Caco-2 (cell line): Measurements from ENCODE around the gene TMEM43. TPM values are rescaled to one million over a fixed set of nuclear protein-coding genes. Genes with fewer than 3 reads are reported as not detected.

ENCODE experiments used
- BruUV-seq: library from RNA; stranded (reverse); fragments of 400-500 nt; replicated peaks from 2 replicates; lab custom pipeline; 2021; lab: Mats Ljungman, UMichigan
- CTCF ChIA-PET: fragments of 300-600 bp; sonication (Branson Sonifier 250); formaldehyde crosslinking; loops from one replicate; lab custom pipeline; 2022; ENCODE audit warnings: antibody characterized with exemption; lab: Charles Lee
- POLR2A ChIA-PET: fragments of 300-600 bp; sonication (Branson Sonifier 250); formaldehyde crosslinking; loops from one replicate; lab custom pipeline; 2022; ENCODE audit warnings: antibody characterized with exemption; lab: Charles Lee
- DNase-seq, 2 experiments: peaks; one replicate each; pipeline versions ENCODE4 v3.0.0 to v3.0.0-alpha.2; 2020 to 2022
- H3K27me3 ChIP-seq: replicated peaks from 2 replicates; pipeline ENCODE4 v1.6.0; 2011; ENCODE audit warnings: low read length; ENCODE audit not compliant: control insufficient read depth, insufficient read depth
- H3K36me3 ChIP-seq: 2 replicates; pipeline ENCODE4 v1.5.1; 2011; ENCODE audit warnings: low read length; ENCODE audit not compliant: control insufficient read depth, insufficient read depth
- H3K4me1 ChIP-seq: fragments of 250-450 bp; sonication (Bioruptor Pico); 2 replicates; pipeline ENCODE4 v1.5.1; 2020; ENCODE audit warnings: mild to moderate bottlenecking
- H3K4me3 ChIP-seq: 2 replicates; pipeline ENCODE4 v1.5.1; 2011; ENCODE audit warnings: low read depth, mild to moderate bottlenecking, control low read depth, low read length
- H3K9me3 ChIP-seq: fragments of 250-450 bp; sonication (Bioruptor Pico); 2 replicates; pipeline ENCODE4 v1.5.1; 2020; ENCODE audit warnings: mild to moderate bottlenecking, moderate library complexity
- H3K27ac Mint-ChIP-seq: one replicate; pipeline ENCODE4 v1.8.0; 2022; ENCODE audit warnings: mixed read lengths; ENCODE audit not compliant: unreplicated experiment
- H3K27me3 Mint-ChIP-seq: one replicate; pipeline ENCODE4 v1.8.0; 2022; ENCODE audit warnings: mixed read lengths; ENCODE audit not compliant: insufficient read depth, unreplicated experiment
- H3K36me3 Mint-ChIP-seq: one replicate; pipeline ENCODE4 v1.8.0; 2022; ENCODE audit warnings: mild to moderate bottlenecking, mixed read lengths; ENCODE audit not compliant: insufficient read depth, unreplicated experiment
- H3K4me1 Mint-ChIP-seq: one replicate; pipeline ENCODE4 v1.8.0; 2022; ENCODE audit warnings: low read depth, mixed read lengths; ENCODE audit not compliant: unreplicated experiment
- H3K4me3 Mint-ChIP-seq: one replicate; pipeline ENCODE4 v1.8.0; 2022; ENCODE audit warnings: mild to moderate bottlenecking, moderate library complexity, mixed read lengths; ENCODE audit not compliant: unreplicated experiment
- H3K9me3 Mint-ChIP-seq: one replicate; pipeline ENCODE4 v1.8.0; 2022; ENCODE audit warnings: mixed read lengths; ENCODE audit not compliant: unreplicated experiment
- intact Hi-C: fragments of 100-400 bp; cut with micrococcal nuclease; formaldehyde crosslinking; loops from one replicate; pipeline ENCODE4 v1.10.0; 2022; ENCODE audit not compliant: unreplicated experiment
- total RNA-seq: library from RNA; stranded (reverse); gene quantifications from 2 replicates; pipeline ENCODE4 v1.2.3, GENCODE V29; 2022
- TF ChIP-seq, protein P1 (sequence below), 2 experiments: fragments of 200-600 bp in 1 of 2; IDR thresholded peaks; 1 replicate in 1 of 2; 2 replicates in 1 of 2; pipeline versions ENCODE4 v1.5.1 to v1.8.0; 2011 to 2022; ENCODE audit warnings: antibody characterized with exemption in 1 of 2, control low read depth in 1 of 2, inconsistent platforms in 1 of 2, low read depth in 1 of 2, low read length in 1 of 2, mild to moderate bottlenecking in 1 of 2, moderate library complexity in 1 of 2; ENCODE audit not compliant: insufficient read depth in 1 of 2, severe bottlenecking in 1 of 2, unreplicated experiment in 1 of 2

TMEM43 gene
- total RNA-seq, 1 experiment from 2014 or later: 35.2 TPM

DNA sequence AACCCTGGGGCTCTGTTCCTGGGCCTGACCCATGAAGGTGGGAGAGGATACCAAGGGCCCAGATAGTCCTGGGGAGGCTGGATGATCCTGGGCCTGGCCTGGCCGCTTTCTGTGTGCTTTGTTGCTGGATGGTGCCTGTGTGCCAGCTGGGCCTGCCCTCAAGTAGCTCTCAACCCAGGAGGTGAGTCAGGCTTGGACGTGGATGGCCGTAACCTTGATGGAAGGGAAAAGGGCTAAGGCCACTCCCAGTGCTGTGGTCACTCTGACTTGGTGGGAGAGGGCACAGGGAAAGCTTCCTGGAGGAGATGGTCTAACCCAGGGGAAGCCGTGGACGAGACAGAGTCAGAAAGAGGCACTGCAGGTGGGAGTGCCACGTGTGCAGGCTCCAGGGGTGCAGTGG is 9.4 kb downstream of the TMEM43 start:
- TF ChIP-seq, protein P1, sequence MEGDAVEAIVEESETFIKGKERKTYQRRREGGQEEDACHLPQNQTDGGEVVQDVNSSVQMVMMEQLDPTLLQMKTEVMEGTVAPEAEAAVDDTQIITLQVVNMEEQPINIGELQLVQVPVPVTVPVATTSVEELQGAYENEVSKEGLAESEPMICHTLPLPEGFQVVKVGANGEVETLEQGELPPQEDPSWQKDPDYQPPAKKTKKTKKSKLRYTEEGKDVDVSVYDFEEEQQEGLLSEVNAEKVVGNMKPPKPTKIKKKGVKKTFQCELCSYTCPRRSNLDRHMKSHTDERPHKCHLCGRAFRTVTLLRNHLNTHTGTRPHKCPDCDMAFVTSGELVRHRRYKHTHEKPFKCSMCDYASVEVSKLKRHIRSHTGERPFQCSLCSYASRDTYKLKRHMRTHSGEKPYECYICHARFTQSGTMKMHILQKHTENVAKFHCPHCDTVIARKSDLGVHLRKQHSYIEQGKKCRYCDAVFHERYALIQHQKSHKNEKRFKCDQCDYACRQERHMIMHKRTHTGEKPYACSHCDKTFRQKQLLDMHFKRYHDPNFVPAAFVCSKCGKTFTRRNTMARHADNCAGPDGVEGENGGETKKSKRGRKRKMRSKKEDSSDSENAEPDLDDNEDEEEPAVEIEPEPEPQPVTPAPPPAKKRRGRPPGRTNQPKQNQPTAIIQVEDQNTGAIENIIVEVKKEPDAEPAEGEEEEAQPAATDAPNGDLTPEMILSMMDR (IDR thresholded peaks at IDR 0.05; ENCODE audit: insufficient read depth in 1 of 2, low read depth in 1 of 2, low read length in 1 of 2, severe bottlenecking in 1 of 2, unreplicated experiment in 1 of 2): no peak
- Histone ChIP-seq H3K4me3 (no peak overlapping the region), H3K27me3 (no peaks in the 10 kb centered on the region), H3K4me1 (no peaks in the 10 kb centered on the region), H3K36me3 (peaks cover 8% of the 10 kb centered on the region), H3K9me3 (no peaks in the 10 kb centered on the region)
- CTCF ChIA-PET: no interaction called here
- BruUV-seq: no TSS peak
- no peaks in the 10 kb centered on the region for H3K4me1 Mint-ChIP-seq
- H3K9me3 Mint-ChIP-seq: no peaks in the 10 kb centered on the region
- intact Hi-C loops: no loop called here
- H3K27me3 Mint-ChIP-seq: no peaks in the 10 kb centered on the region
- H3K27ac Mint-ChIP-seq: no peak overlapping the region
- H3K36me3 Mint-ChIP-seq: peaks cover 37% of the 10 kb centered on the region
- POLR2A ChIA-PET: interaction anchor here (1.3 kb wide), 1 partner anchor 9 kb away, joined by 11 read pairs; the partner anchor contains the start of genes CHCHD4 and TMEM43
- DNase-seq: no peak
- H3K4me3 Mint-ChIP-seq: no peak overlapping the region

DNA sequence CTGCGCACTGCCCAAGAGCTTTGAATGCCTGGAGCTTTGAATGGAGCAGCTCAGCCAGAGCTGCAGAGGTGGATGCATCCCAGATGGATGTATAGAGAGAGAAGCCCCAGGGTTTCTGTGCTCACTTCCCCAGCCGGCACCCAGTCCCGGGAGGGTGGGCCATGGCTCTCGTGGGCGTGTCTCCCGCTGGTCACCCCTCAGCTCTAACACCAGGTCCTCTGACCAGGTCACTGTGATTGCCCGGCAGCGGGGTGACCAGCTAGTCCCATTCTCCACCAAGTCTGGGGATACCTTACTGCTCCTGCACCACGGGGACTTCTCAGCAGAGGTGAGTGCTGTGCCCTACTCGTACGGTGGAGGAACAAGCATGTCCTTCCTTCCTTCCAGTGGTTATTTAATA is 10.7 kb downstream of the TMEM43 start:
- Histone ChIP-seq H3K4me1 (no peaks in the 10 kb centered on the region), H3K36me3 (peaks cover 4% of the 10 kb centered on the region), H3K4me3 (no peak overlapping the region), H3K9me3 (no peaks in the 10 kb centered on the region), H3K27me3 (no peaks in the 10 kb centered on the region)
- CTCF ChIA-PET: interaction anchor here (0.7 to 1.3 kb wide), 2 partner anchors 9 to 11 kb away, joined by 3 read pairs; partner anchors contain the start of genes CHCHD4 and TMEM43
- Mint-ChIP-seq H3K27me3 (no peaks in the 10 kb centered on the region), H3K4me1 (no peaks in the 10 kb centered on the region), H3K4me3 (no peak overlapping the region), H3K9me3 (no peaks in the 10 kb centered on the region), H3K36me3 (peaks cover 27% of the 10 kb centered on the region), H3K27ac (no peak overlapping the region)
- POLR2A ChIA-PET: no interaction called here
- DNase-seq: no peak
- BruUV-seq: no TSS peak
- TF ChIP-seq, protein P1 (IDR thresholded peaks at IDR 0.05; ENCODE audit: insufficient read depth in 1 of 2, low read depth in 1 of 2, low read length in 1 of 2, severe bottlenecking in 1 of 2, unreplicated experiment in 1 of 2): no peak
- intact Hi-C loops: no loop called here

DNA sequence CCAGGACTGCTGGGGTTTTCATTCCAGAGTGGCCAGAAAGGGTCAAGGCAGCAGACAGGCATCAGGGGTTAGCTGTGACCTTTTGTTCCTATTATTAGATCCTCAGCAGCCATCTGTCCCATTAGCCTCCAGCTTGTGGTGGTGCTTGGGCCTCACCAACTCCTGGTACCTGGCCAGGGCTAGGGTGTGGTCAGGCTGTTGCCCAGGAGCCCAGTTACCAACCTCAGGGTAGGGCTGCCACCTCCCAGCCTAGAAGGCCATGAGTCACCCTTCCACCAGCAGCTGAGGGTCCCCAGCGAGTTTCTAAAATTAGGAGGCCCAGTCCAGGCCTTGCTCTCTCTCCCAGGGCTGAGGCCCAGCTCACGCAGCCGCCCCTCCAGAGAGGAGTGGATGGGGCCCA is 12.2 kb downstream of the TMEM43 start:
- peaks cover 23% of the 10 kb centered on the region for H3K36me3 Mint-ChIP-seq
- H3K27me3 Mint-ChIP-seq: no peaks in the 10 kb centered on the region
- BruUV-seq: no TSS peak
- TF ChIP-seq, protein P1 (IDR thresholded peaks at IDR 0.05; ENCODE audit: insufficient read depth in 1 of 2, low read depth in 1 of 2, low read length in 1 of 2, severe bottlenecking in 1 of 2, unreplicated experiment in 1 of 2): no peak
- Histone ChIP-seq H3K9me3 (no peaks in the 10 kb centered on the region), H3K27me3 (no peaks in the 10 kb centered on the region), H3K4me1 (no peaks in the 10 kb centered on the region), H3K4me3 (no peak overlapping the region), H3K36me3 (peaks cover 4% of the 10 kb centered on the region; the same call in 1 of the 2 replicates)
- no peaks in the 10 kb centered on the region for H3K4me1 Mint-ChIP-seq
- intact Hi-C loops: no loop called here
- H3K27ac Mint-ChIP-seq: no peak overlapping the region
- H3K9me3 Mint-ChIP-seq: no peaks in the 10 kb centered on the region
- ChIA-PET POLR2A (no interaction called here), CTCF (no interaction called here)
- H3K4me3 Mint-ChIP-seq: no peak overlapping the region
- no peak for DNase-seq
